Activated T-helper 1 cell treated with anti-CD3 and anti-CD28 coated beads, Interleukin-12 subunit alpha, Interleukin-12 subunit beta, Interleukin-2, Interleukin-4 antibody, amounts not matched to agents 30 ng/mL and 10 ng/mL and 1 ng/mL, durations not matched to agents 14 hours and 24 hours and 36 hours (primary cell): ENCODE measurements around the gene ETFB. TPM values are rescaled to one million over a fixed set of nuclear protein-coding genes. Genes with fewer than 3 reads are reported as not detected.

ENCODE experiments used
- DNase-seq: peaks from one replicate; pipeline ENCODE4 v3.0.0; 2021; ENCODE audit warnings: low spot score
- H3K27ac Mint-ChIP-seq: one replicate; pipeline ENCODE4 v1.8.0; 2021; ENCODE audit warnings: mild to moderate bottlenecking, mixed read lengths
- H3K27me3 Mint-ChIP-seq: one replicate; pipeline ENCODE4 v1.8.0; 2022; ENCODE audit warnings: mild to moderate bottlenecking, moderate library complexity, mixed read lengths; ENCODE audit not compliant: insufficient read depth
- H3K36me3 Mint-ChIP-seq: one replicate; pipeline ENCODE4 v1.8.0; 2021; ENCODE audit warnings: low read depth, mixed read lengths
- H3K4me1 Mint-ChIP-seq: one replicate; pipeline ENCODE4 v1.8.0; 2021; ENCODE audit warnings: low read depth, mixed read lengths
- H3K4me3 Mint-ChIP-seq: one replicate; pipeline ENCODE4 v1.8.0; 2021; ENCODE audit warnings: mild to moderate bottlenecking, moderate library complexity, mixed read lengths
- H3K9me3 Mint-ChIP-seq: one replicate; pipeline ENCODE4 v1.8.0; 2021; ENCODE audit warnings: mixed read lengths
- intact Hi-C: fragments of 100-400 bp; cut with micrococcal nuclease; formaldehyde crosslinking; loops from one replicate; pipeline ENCODE4 v1.15.1; 2024
- total RNA-seq: library from RNA; stranded (reverse); gene quantifications from 2 replicates; pipeline ENCODE4 v1.2.3, GENCODE V29; 2022

ETFB gene
- total RNA-seq, 1 donor from 2014 or later: 180 TPM

DNA sequence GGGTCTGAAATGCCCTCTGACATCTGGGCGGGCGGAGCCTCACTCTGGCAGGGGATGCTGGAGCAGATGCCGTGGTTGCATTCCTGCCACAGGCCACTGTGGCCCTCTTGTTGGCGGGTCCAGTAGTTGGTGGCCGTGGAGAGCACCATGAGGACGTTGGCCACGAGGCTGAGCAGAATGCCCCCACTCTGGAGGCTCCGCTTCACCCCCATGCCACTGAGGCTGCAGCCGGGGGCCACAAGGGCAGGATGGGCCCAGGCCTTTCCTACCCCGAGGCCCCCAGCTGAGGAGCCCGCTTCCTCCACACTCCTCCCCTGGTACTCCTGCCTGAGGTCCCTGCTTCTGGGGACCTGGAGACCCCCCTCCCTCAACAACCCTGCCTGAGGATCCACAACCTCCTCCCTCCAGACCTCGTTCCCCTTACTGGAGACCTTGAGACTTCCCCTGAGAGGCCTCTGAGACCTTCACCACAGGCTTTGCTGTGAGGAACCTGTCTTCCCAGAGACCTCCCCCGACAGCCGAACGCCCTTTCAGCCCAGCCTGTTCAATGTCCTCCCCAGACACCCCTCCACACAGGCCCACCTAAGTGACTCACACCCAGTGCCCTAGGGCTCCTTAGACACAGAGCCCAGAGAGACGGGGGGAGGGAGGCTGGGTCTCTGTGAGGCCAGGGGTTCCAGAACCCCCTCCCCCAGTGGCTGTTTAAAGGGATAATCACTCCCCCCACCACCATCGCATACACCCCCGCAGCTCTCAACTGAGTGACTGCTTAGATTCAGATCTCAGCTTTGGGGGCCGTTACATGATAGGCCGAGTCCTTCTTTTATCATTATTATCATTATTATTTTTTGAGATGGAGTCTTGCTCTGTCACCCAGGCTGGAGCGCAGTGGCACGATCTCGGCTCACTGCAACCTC lies 2.4 kb upstream of the ETFB start, which contains the start of gene CLDND2:
TSS of gene CLDND2 (minus strand) at position 638 of the 917 bp plus-strand sequence. CDS start at position 212, 426 bp downstream.
- Mint-ChIP-seq H3K9me3 (no peaks in the 10 kb centered on the region), H3K27me3 (no peaks in the 10 kb centered on the region), H3K27ac (peak within 1 kb of the TSS; percentile 96), H3K4me1 (peaks cover 68% of the 10 kb centered on the region), H3K36me3 (peaks cover 25% of the 10 kb centered on the region), H3K4me3 (peak within 1 kb of the TSS; percentile 98)
- intact Hi-C loops: loop anchor here (5.0 kb wide), 1 partner anchor 39 kb away; no protein-coding TSS in a partner anchor
- DNase-seq: no peak

DNA sequence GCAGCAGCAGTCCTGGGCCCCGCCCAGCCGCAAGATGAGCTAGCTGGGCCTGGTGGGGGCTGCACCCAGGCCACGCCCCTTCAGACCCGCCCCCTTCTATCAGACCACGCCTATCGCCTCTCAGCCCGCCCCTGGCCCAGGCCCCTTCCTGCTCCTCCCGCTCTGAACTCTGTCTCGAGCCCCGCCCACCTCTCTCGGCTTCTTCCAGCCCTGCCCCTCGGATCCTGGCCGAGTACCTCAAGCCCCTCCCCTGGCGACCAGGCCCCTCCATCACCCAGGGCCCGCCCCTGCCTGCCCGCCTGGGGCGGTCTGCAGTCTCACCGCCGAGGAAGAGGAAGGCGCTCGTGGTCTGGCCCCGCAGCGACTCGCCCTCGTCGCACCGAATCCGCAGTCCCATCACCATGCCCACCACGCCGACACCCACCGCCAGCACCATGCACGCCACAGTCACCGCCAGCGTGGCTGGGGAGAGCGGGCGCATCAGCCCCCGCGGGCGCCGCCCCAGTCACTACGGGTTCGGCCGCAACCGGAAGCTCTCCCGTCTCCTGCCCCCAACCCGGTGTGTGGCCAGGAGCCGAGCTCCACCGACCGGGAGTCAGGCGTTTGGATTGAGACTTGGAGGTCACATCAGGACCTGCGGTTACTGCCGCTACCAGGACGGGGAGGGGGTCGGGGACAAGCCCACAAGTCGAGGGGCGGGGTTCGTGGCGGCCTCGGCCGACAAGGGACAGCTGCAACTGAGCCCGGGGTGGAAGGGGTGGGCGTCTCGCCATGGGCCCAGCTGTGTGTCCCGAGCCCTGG lies 1.6 kb upstream of the ETFB start:
- Mint-ChIP-seq H3K27ac (peak overlapping the region; percentile 96), H3K36me3 (peaks cover 29% of the 10 kb centered on the region), H3K27me3 (no peaks in the 10 kb centered on the region), H3K4me3 (peak overlapping the region; percentile 98), H3K9me3 (no peaks in the 10 kb centered on the region), H3K4me1 (peaks cover 68% of the 10 kb centered on the region)
- DNase-seq: peak; percentile 95
- intact Hi-C loops: loop anchor here (1.0 to 5.0 kb wide), 9 partner anchors 8 to 1039 kb away; partner anchors contain the start of genes CTU1 and KCNC3

DNA sequence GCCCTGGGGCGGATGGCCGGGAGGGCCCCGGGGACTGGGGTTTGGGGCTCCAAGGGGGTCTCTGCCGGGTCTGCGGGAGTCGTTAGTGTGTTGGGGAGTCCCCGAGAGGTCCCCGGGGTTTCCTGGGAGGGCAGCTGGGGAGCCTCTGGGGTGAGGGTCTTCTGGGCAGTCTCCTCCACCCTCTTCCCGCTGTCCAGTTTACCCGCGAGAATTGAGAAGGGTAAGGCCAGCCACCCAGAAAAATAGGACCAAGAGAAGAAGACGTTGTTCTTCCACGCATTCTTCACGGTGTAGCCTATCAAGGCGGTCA lies 1.0 kb upstream of the ETFB start:
- Mint-ChIP-seq H3K27me3 (no peaks in the 10 kb centered on the region), H3K27ac (peak overlapping the region; percentile 96), H3K36me3 (peaks cover 32% of the 10 kb centered on the region), H3K4me3 (peak overlapping the region; percentile 98), H3K9me3 (no peaks in the 10 kb centered on the region), H3K4me1 (peaks cover 68% of the 10 kb centered on the region)
- intact Hi-C loops: loop anchor here (1.0 to 5.0 kb wide), 9 partner anchors 8 to 1038 kb away; partner anchors contain the start of genes CTU1 and KCNC3
- no peak for DNase-seq

DNA sequence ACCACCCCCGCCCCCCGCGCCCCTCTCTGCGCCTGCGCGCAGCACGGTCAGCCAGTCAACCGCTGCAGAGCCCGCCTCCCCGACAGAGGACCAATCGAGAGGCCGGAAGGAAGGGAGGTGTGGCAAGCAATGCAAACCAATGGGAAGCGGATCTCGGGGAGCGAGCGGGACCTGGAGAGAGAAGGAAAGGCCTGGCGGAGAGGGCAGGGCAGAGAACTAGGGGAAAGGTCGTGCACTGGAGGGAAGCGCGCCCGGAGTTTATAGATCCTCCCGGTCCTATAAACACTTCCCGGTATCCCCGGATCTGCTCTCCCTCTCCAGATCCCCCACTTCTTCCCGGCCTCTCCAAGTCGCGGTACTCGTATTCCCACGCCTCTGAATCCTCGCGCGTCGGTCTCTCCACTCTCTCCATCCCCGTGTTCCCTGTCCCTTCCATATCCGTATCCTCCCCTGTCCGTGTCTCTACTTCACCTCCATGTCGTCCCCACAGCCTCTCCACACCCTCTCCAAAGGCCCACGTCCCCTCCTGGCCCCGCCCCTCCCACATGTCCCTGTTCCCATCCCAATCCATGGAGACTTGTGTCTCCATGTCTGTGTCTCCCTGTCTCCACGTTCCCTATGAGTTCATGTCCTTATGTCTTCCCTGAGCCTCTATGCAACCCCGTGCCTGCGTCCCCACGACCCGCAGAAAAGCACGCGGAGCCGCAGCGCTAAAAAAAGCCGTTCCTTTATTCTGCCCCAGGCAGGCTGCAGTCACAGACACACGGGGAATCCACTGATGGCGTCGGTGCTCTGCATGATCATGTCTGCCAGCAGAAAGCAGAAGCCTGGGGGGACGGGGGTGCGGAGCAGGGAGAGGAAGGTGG lies 434 bp upstream of the ETFB start:
- Mint-ChIP-seq H3K4me1 (peaks cover 66% of the 10 kb centered on the region), H3K9me3 (no peaks in the 10 kb centered on the region), H3K27me3 (no peaks in the 10 kb centered on the region), H3K36me3 (peaks cover 34% of the 10 kb centered on the region), H3K27ac (peak overlapping the region; percentile 96), H3K4me3 (peak overlapping the region; percentile 98)
- intact Hi-C loops: loop anchor here (1.0 to 5.0 kb wide), 9 partner anchors 9 to 1038 kb away; partner anchors contain the start of genes CTU1 and KCNC3
- DNase-seq: peak; percentile 92

DNA sequence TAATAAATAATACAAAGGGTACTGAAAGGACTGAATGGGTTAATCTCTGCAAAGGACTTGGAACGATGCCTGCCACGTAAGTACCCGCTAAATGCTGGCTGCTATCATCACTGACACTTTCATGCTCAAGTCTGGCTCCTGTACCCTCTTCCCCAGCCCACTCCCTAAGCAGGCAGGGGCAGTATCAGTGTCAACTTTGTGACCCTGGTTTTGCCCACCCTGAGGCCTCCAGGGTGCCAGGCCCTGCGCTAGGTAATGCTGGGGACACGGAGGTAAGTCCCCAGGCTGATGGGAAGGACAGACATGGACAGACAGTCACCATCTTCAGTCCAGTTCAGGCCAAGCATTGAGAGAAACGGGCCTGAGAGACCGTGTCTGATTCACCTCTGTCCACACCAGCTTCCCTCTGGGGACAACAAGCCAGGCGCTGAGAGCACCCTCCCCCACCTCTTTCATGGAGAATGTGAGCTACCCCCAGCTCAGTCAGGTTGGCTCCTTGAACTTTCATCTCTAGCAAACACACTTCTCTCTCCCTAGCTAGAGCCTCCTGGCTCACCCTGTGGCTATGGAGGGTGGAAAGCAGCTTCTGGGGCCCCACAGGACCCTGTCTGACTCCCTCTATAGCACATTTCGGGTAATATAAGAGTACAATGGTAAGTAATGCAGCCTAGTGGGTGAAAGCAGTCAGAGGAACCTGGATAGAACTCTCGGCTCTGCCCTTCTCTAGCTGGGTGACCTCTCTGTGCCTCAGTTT lies 800 bp downstream of the ETFB start:
- peaks cover 54% of the 10 kb centered on the region for H3K4me1 Mint-ChIP-seq
- no peak for DNase-seq
- no peaks in the 10 kb centered on the region for H3K27me3 Mint-ChIP-seq
- H3K4me3 Mint-ChIP-seq: peak overlapping the region; percentile 98
- H3K27ac Mint-ChIP-seq: peak overlapping the region; percentile 96
- H3K9me3 Mint-ChIP-seq: no peaks in the 10 kb centered on the region
- intact Hi-C loops: loop anchor here (5.0 kb wide), 1 partner anchor 42 kb away; no protein-coding TSS in a partner anchor
- H3K36me3 Mint-ChIP-seq: peaks cover 26% of the 10 kb centered on the region

DNA sequence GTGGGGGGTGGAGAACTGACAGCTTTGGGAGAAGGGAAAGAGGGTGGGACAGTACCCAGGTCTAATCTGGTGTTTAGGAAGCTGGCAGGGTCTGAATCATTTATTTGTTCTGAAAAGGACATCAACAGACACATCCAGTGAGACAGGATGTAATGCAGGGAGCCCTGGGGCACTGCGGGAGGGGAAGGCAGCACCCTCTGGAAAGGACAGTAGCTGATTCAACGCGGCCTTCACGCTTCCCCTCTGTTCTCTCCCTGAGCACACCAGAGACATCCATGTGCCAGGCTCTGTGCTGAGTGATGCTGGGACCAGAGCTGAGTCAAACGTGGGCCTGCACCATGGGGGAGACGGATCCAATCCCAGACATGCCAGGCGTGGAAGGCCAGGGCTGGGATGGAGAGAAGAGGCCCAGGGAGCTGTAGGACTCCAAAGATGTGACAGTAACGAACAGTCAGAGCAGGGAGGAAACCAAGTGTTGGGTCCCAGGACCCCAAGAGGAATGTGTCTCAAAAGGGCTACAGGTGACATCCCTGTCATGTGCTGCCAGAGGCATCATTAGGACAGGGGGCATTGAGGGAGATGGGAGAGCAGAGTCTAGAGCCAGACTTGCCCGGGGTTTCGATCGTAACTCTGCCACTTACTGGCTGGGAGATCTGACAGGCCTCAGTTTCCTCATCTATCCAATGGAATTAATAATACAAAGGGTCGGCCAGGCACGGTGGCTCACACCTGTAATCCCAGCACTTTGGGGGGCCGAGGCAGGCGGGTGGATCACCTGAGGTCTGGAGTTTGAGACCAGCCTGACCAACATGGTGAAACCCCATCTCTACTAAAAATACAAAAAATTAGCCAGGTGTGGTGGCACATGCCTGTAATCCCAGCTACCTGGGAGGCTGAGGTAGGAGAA lies 1.7 kb downstream of the ETFB start:
- Mint-ChIP-seq H3K36me3 (peaks cover 23% of the 10 kb centered on the region), H3K27me3 (no peaks in the 10 kb centered on the region), H3K27ac (peak overlapping the region; percentile 76), H3K4me1 (peaks cover 52% of the 10 kb centered on the region), H3K9me3 (no peaks in the 10 kb centered on the region), H3K4me3 (peak overlapping the region; percentile 75)
- DNase-seq: no peak
- intact Hi-C loops: loop anchor here (5.0 kb wide), 1 partner anchor 43 kb away; no protein-coding TSS in a partner anchor

DNA sequence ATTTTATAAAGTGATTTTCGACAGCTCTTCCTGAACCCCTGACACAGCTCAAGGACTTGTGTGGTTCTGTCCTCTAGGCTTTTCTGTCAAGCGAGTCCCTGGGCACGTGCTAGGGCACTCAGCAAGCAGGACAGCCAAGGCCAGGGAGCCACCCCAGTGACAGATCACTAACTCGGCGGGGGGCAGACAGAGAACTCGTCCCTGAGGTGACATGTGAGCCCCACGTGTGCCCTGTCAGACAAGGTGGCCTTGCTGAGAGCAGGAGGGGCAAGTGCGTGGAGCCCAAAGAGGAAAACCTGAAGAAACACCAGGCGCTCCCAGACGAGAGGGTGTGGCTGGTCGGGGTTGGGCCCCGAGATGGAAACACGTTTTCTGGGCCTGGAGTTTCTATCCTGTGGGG lies 4.9 kb downstream of the ETFB start:
- Mint-ChIP-seq H3K4me3 (no peak overlapping the region), H3K27me3 (no peaks in the 10 kb centered on the region), H3K4me1 (peaks cover 52% of the 10 kb centered on the region), H3K9me3 (no peaks in the 10 kb centered on the region), H3K36me3 (peaks cover 25% of the 10 kb centered on the region), H3K27ac (no peak overlapping the region)
- intact Hi-C loops: no loop called here
- DNase-seq: no peak

DNA sequence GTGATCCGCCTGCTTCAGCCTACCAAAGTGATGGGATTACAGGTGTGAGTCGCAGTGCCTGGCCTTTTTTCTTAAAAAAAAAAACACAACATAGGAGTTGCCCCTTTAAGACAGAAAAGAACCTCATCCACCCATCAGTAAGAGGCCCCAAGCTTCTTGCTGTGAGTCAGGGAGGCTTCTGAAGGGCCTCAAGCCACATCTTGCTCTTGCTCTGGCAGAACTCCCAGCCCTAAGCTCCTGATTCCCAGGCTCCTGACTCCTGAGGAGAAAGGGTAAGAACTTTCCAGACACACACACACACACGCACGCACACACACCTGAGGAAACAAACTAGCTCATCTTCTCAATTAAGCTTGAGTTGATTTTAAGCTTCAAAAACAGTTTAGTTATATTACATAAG lies 6.9 kb downstream of the ETFB start:
- intact Hi-C loops: no loop called here
- no peak overlapping the region for H3K4me3 Mint-ChIP-seq
- peaks cover 53% of the 10 kb centered on the region for H3K4me1 Mint-ChIP-seq
- no peaks in the 10 kb centered on the region for H3K27me3 Mint-ChIP-seq
- H3K36me3 Mint-ChIP-seq: peaks cover 29% of the 10 kb centered on the region
- DNase-seq: no peak
- H3K9me3 Mint-ChIP-seq: no peaks in the 10 kb centered on the region
- H3K27ac Mint-ChIP-seq: peak overlapping the region; percentile 52

DNA sequence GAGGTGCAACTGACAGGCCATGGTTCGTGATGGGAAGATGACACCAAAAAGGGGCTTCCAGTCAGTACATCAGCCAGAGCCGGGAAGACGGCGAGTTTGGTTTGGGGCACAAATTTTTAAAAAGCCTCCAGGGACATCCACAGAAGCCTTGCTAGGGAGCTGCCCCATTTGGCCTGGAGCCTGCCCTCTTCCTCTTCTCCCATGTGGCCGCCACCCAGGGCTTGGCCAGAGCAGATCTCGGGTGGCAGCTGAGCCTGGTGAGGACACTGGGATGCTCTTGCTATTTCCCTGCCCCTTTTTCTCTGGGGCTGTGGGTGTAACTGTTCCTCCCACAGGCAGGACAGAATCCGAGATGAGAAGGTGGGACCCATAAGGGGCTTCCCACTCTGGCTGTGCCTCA lies 8.2 kb downstream of the ETFB start:
- no peak for DNase-seq
- peaks cover 21% of the 10 kb centered on the region for H3K36me3 Mint-ChIP-seq
- H3K27ac Mint-ChIP-seq: peak overlapping the region; percentile 34
- H3K9me3 Mint-ChIP-seq: no peaks in the 10 kb centered on the region
- intact Hi-C loops: no loop called here
- H3K4me3 Mint-ChIP-seq: no peak overlapping the region
- peaks cover 40% of the 10 kb centered on the region for H3K4me1 Mint-ChIP-seq
- H3K27me3 Mint-ChIP-seq: no peaks in the 10 kb centered on the region

DNA sequence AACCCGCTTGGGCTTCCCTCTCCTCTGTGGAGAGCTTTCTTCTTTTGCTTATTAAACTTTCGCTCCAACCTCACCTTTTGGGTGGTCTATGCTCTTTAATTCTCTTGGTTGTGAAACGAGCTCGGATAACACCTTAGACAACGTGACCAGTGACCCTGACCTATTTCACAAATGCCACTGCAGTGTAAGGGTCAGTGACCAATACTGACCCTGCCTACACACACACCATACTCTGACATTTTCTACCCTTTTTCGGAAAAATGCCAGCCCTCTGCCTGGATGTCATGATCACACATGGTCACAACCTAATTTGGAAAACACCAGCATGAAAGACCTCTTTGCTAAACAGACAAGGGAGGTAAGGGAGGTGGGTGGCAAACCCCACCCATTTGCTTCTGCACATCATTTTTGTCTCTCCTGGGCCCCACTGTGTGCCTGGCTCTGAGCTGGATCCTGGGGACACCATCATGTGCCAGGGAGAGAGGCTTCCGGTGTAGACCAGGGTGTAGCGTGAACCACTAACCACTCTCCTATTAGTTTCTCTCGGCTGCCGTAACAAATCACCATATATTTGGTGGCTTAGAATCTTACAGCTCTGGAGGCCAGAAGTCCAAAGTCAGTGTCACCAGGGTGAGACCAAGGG lies 9.9 kb downstream of the ETFB start:
- peaks cover 28% of the 10 kb centered on the region for H3K4me1 Mint-ChIP-seq
- H3K36me3 Mint-ChIP-seq: peaks cover 26% of the 10 kb centered on the region
- no peaks in the 10 kb centered on the region for H3K27me3 Mint-ChIP-seq
- intact Hi-C loops: no loop called here
- no peak for DNase-seq
- peak overlapping the region; percentile 12 for H3K27ac Mint-ChIP-seq
- no peaks in the 10 kb centered on the region for H3K9me3 Mint-ChIP-seq
- H3K4me3 Mint-ChIP-seq: no peak overlapping the region
